DOHH2 (cell line): Measurements from ENCODE around the gene LPIN1.

Experiments
- CTCF ChIP-seq: fragments of 200-600 bp; sonication (generic); IDR thresholded peaks from one replicate; pipeline ENCODE4 v1.5.1; 2014; ENCODE audit warnings: antibody characterized with exemption, mild to moderate bottlenecking, low read depth, low read length; ENCODE audit not compliant: poor library complexity, severe bottlenecking
- EZH2phosphoT487 ChIP-seq: fragments of 200-600 bp; sonication (generic); IDR thresholded peaks from 2 replicates; pipeline ENCODE4 v1.6.1; 2017; ENCODE audit warnings: borderline replicate concordance, mild to moderate bottlenecking, antibody characterized with exemption, low read length, moderate library complexity, mixed read lengths

DNA sequence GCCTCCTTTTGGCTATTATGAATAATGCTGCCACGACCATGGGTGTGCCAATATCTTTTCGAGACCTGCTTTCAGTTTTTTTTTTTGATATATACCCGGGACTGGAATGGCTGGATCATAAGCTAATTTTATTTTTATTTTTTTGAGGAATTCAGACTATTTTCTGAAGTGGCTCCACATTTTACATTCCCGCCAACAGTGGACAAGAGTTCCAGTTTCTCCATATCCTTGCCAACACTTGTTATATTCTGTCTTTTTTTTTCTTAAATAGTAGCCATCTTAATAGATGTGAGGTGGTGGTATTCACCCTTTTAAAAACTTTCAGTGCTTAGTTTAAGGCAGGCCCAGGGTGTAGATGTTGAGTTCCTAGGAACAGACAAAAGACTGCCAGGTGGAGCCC is 11.8 kb downstream of the LPIN1 start:
- TF ChIP-seq CTCF (no peak), EZH2phosphoT487 (no peak)
